ENCODE measurements around the gene PI4KA. TPM values are rescaled to one million over a fixed set of nuclear protein-coding genes. Genes with fewer than 3 reads are reported as not detected.

PI4KA gene
- total RNA-seq, 4 donors from 2014 or later: 69.8 to 115 (median 82.3) TPM

DNA sequence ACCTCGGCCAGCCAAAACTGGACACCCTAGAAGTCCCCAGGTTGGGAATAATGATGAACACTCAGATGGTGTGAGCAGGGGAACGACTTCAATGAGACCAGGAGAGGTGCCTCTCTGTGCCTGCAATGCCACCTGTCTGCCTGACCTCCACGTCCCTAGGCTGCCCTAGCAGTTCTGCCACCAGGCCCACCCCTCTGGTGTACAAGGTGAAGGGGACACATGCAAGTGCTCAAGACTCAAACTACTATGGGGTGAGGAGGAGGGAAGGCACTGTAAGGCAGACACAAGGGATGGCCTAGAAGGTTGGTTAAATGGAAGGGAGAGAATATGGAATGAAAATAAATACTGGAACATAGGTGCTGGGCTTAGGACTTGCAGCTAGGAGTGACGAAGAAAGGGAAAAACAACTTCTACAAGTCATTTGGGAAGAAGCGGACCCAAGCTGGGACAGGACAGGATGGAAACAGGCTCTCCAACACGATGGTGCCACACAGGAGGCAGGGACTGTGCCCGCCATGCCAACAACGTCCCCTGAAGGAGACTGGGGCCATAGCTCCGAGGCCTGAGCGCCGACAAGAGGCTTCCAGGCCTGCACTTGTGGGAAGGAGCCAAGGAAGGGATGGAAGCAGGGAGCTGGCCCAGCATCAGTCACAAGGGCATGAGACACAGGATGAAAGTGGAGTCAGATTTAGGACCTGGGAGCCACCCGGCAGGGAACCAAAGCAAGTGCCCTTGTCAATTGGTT, 66.2 kb downstream of the PI4KA start:
- no peak for TF ChIP-seq POLR2A (IDR thresholded peaks at IDR 0.05; ENCODE audit: low read depth)
- TF ChIP-seq POLR2AphosphoS5 (IDR thresholded peaks at IDR 0.05): no peak
- TF ChIP-seq EP300 (IDR thresholded peaks at IDR 0.05): no peak
- no peak for TF ChIP-seq CTCF (IDR thresholded peaks at IDR 0.05)
- Histone ChIP-seq H3K27ac (replicated peaks in 1 of 4) (peak overlapping the region in 1 of 4 donors; percentile 35), H3K4me1 (peaks cover 0 to 14% (median 12%) of the 10 kb centered on the region in 4 donors), H3K27me3 (no peaks in the 10 kb centered on the region), H3K9me3 (no peaks in the 10 kb centered on the region), H3K36me3 (peaks cover 31 to 86% (median 77%) of the 10 kb centered on the region in 4 donors), H3K4me3 (no peak overlapping the region)
- intact Hi-C loops (cut with DNase I): no loop called here
- 87% methylated on average over 7 of the region's 12 CpGs for WGBS
- DNase-seq (ENCODE audit: extremely low spot score): no peak

DNA sequence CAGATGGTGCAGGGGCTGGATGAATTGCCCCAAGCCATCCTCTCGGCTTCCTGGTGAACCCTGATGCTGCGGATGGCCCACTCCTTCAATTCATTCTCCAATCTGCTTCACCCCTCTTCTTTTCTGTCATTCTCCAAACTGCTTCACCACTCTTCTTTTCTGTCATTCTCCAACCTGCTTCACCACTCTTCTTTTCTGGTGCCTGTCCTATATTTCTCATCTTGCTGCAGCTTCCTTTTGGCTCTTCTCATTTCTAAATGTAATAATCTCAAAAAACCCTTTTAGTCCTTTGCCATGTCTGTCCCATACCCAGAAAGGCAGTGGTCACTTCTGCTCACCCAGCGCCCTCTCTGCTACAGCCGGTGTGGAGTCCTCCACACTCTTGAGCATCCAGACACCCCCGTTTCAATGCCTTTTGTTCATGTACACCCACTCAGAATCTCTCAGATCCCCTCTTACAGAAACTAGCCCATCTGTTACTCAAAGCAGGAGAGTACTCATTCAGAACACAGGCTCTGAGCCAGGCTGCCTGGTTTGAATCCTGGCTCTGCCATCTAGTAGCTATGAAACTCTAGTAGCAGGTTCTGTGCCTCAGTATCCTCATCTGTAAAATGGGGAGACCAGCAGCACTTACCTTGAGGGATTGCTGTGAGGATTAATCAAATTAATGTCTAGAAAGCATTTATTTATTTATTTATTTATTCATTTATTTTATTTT, 69.8 kb downstream of the PI4KA start:
- H3K36me3 ChIP-seq: peaks cover 10 to 77% (median 61%) of the 10 kb centered on the region in 4 donors
- H3K27me3 ChIP-seq: no peaks in the 10 kb centered on the region
- no peaks in the 10 kb centered on the region for H3K9me3 ChIP-seq
- H3K4me3 ChIP-seq: no peak overlapping the region
- WGBS: 98% methylated on average over 5 of the region's 5 CpGs
- H3K27ac ChIP-seq (replicated peaks in 1 of 4): no peak overlapping the region
- TF ChIP-seq POLR2AphosphoS5 (IDR thresholded peaks at IDR 0.05) (no peak), POLR2A (IDR thresholded peaks at IDR 0.05; ENCODE audit: low read depth) (no peak), CTCF (IDR thresholded peaks at IDR 0.05) (no peak)
- intact Hi-C loops (cut with DNase I): no loop called here
- peaks cover 0 to 12% (median 9%) of the 10 kb centered on the region in 4 donors for H3K4me1 ChIP-seq
- no peak for DNase-seq (ENCODE audit: extremely low spot score)

DNA sequence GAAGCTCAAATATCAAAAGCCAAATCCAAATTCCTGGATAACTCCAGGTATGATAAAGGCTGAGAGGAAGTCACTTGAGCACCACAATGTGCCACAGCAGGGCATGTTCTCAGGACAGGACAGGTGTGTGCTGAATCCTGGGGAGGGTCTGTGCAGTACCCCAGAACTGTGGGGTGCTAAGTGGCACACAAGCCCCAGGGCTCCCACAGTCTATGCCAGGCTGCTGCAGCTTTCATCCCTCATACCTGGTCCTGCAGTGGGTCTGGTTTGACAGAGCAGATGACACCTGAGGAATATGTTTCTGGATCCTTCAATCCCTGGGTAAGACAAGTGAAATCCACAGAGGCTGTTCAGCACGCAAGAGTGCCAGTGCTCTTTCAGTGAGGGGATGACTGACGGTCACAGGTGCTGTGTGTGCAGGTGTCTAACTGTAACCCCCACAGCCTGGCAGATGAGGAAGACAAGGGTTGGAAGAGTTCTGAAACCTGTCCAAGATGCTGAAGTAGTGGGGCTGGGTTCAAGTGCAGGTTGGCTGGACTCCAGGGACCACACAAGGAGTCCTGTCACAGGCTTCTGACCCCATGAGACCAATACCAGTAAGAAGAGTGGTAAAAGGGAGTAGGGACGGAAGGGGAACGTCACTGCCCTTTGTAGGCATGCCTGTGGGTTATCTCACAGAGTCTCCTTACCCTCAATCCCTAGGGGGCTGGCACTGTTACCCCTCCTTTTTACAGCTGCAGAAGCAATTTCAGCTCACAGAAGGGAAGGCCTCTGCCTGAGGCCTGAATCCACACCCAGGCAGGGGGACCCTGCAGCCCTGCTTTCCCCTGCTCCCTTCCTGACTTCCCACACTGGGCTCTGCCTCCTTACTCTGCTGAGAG, 70.6 kb downstream of the PI4KA start:
- Histone ChIP-seq H3K4me1 (peaks cover 0 to 4% (median 1%) of the 10 kb centered on the region in 4 donors), H3K4me3 (no peak overlapping the region), H3K27me3 (no peaks in the 10 kb centered on the region), H3K9me3 (no peaks in the 10 kb centered on the region), H3K27ac (replicated peaks in 1 of 4) (no peak overlapping the region), H3K36me3 (peaks cover 10 to 84% (median 62%) of the 10 kb centered on the region in 4 donors)
- 83% methylated on average over 3 of the region's 4 CpGs for WGBS
- no peak for DNase-seq (ENCODE audit: extremely low spot score)
- intact Hi-C loops (cut with DNase I): no loop called here
- TF ChIP-seq CTCF (IDR thresholded peaks at IDR 0.05) (no peak), POLR2AphosphoS5 (IDR thresholded peaks at IDR 0.05) (no peak), POLR2A (IDR thresholded peaks at IDR 0.05; ENCODE audit: low read depth) (no peak), EP300 (IDR thresholded peaks at IDR 0.05) (no peak)

DNA sequence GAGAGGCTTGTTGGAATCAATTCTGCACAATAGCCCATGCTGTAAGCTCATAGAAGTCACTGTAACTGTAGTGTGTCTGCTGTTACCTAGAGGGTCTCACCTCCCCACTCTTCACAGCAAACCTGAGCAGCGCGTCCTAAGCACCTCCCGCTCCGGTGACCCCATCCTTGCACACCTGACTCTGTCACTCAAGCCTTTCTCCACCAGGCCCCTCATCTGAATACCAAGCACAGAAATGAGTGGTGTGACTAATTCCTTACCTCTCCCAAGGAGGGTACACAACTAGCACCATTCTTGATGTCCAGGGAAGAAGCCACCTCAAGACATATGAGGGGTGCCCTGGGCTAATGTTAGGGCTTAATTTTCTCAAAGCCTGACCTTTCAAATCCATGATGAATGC, 71.4 kb downstream of the PI4KA start:
- intact Hi-C loops (cut with DNase I): no loop called here
- TF ChIP-seq CTCF (IDR thresholded peaks at IDR 0.05) (no peak), POLR2AphosphoS5 (IDR thresholded peaks at IDR 0.05) (no peak), POLR2A (IDR thresholded peaks at IDR 0.05; ENCODE audit: low read depth) (no peak), EP300 (IDR thresholded peaks at IDR 0.05) (no peak)
- Histone ChIP-seq H3K4me3 (no peak overlapping the region), H3K4me1 (no peaks in the 10 kb centered on the region), H3K9me3 (no peaks in the 10 kb centered on the region), H3K27ac (replicated peaks in 1 of 4) (no peak overlapping the region), H3K27me3 (no peaks in the 10 kb centered on the region), H3K36me3 (peaks cover 10 to 82% (median 55%) of the 10 kb centered on the region in 4 donors)
- 100% methylated on average over 4 of the region's 4 CpGs for WGBS
- no peak for DNase-seq (ENCODE audit: extremely low spot score)

Measured in esophagus muscularis mucosa (tissue), 4 donors.